Measurements from ENCODE around the gene NAA20. TPM values are rescaled to one million over a fixed set of nuclear protein-coding genes. Genes with fewer than 3 reads are reported as not detected.

NAA20 gene
- total and polyA plus RNA-seq, 2 of the 4 experiments (the other 2 are of a cell fraction), result 35.7 to 58.8 TPM

DNA sequence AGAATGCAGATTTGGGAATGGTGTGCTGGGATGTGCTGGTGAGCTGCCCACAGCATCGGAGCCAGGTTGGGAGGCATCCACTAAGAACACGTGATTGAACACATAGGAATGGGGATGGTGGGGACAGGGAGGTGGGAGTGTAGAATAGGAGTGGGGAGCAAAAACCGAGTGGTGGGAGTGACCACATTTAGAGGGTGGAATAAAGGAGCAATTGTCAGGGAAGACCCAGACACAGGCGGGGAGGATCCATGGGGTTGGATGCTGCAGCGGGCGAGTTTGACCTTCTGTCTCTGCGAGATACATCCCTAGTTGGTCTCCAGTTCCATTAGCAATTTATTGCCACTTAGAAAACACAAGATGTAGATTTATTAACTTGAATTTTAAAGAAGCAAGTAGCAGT, 4.7 kb downstream of the NAA20 start:
- dilution Hi-C loops (cut with HindIII; ENCODE audit: low sequenced_read_pairs, unreplicated experiment), result no loop called here
- no peak overlapping the region for H2BK5ac ChIP-seq (ENCODE audit: low read depth, low read length, poor library complexity, severe bottlenecking)
- DNase-seq, result no peak

More for the DNA sequence above, 4.7 kb downstream of the NAA20 start:
- no peak for ATAC-seq (ENCODE audit: low read depth)
- Histone ChIP-seq H4K91ac (ENCODE audit: insufficient read depth, low read depth, low read length) (no peak overlapping the region), H3K27ac (ENCODE audit: insufficient read depth, low read length) (no peak overlapping the region; the same call in 1 of the 2 replicates), H3K4me2 (ENCODE audit: low read depth, low read length) (no peak overlapping the region; the same call in 1 of the 2 replicates), H3K23ac (ENCODE audit: low read depth, low read length) (peak overlapping the region; percentile 16; the same call in 1 of the 2 replicates), H3K56ac (ENCODE audit: extremely low read depth, insufficient read depth, low read length) (no peak overlapping the region), H2BK120ac (ENCODE audit: low read depth, low read length) (no peak overlapping the region), H3K36me3 (ENCODE audit: control insufficient read depth, insufficient read depth, low read length) (peaks cover 8% of the 10 kb centered on the region), H2BK20ac (ENCODE audit: low read depth, low read length) (no peak overlapping the region), H3K18ac (ENCODE audit: low read depth, low read length) (no peak overlapping the region), H3K9ac (ENCODE audit: low read depth, low read length) (no peak overlapping the region), H3K4me1 (ENCODE audit: control insufficient read depth, insufficient read depth, low read length) (peaks cover 20% of the 10 kb centered on the region), H2BK15ac (ENCODE audit: low read depth, low read length) (no peak overlapping the region), H4K8ac (ENCODE audit: low read depth in 2 of 2, low read length in 2 of 2) (no peak overlapping the region), H2AK9ac (replicated peaks; ENCODE audit: low read depth, low read length, poor library complexity) (no peak overlapping the region), H3K14ac (replicated peaks; ENCODE audit: low read depth, low read length) (no peak overlapping the region), H3K9me1 (ENCODE audit: insufficient read depth, low read length) (peaks cover 19% of the 10 kb centered on the region), H3K4me3 (ENCODE audit: insufficient read depth, low read depth, low read length) (no peak overlapping the region), H3K4ac (ENCODE audit: low read depth, low read length) (no peak overlapping the region), H2AK5ac (ENCODE audit: low read depth, low read length) (no peak overlapping the region), H3K79me1 (ENCODE audit: low read depth in 1 of 2, low read length in 2 of 2) (peaks cover 24 to 75% of the 10 kb centered on the region in 2 experiments), H3K27me3 (ENCODE audit: control insufficient read depth, insufficient read depth, low read length) (no peaks in the 10 kb centered on the region), H3K9me3 (ENCODE audit: control insufficient read depth, insufficient read depth, low read length) (no peaks in the 10 kb centered on the region), H2AFZ (replicated peaks; ENCODE audit: low read length, poor library complexity) (no peak overlapping the region), H4K20me1 (ENCODE audit: insufficient read depth, low read length) (peaks cover 21% of the 10 kb centered on the region), H4K5ac (ENCODE audit: low read depth, low read length) (no peak overlapping the region)
- intact Hi-C loops (cut with micrococcal nuclease) (no loop called here), in situ Hi-C loops (cut with MboI; ENCODE audit: low sequenced_read_pairs) (no loop called here)
- no TSS peak for BruUV-seq (replicated peaks)
- POLR2A ChIA-PET (ENCODE audit: unreplicated experiment), result no interaction called here
- TF ChIP-seq POLR2A (IDR thresholded peaks at IDR 0.05; ENCODE audit: low read depth, low read length), result no peak
- no peak for TF ChIP-seq SMC3 (IDR thresholded peaks at IDR 0.05; ENCODE audit: low read depth, low read length)
- no peak for TF ChIP-seq RAD21 (IDR thresholded peaks at IDR 0.05; ENCODE audit: low read length)
- no peak for TF ChIP-seq MAZ (IDR thresholded peaks at IDR 0.05; ENCODE audit: borderline replicate concordance, low read depth, low read length)
- no peak for TF ChIP-seq CEBPB (IDR thresholded peaks at IDR 0.05; ENCODE audit: low read depth, low read length)
- TF ChIP-seq RCOR1 (IDR thresholded peaks at IDR 0.05; ENCODE audit: insufficient replicate concordance, low read length), result no peak
- TF ChIP-seq MAFK (IDR thresholded peaks at IDR 0.05; ENCODE audit: low read depth, low read length), result no peak
- no peak for TF ChIP-seq FOS (IDR thresholded peaks at IDR 0.05; ENCODE audit: low read depth, low read length)
- no peak for TF ChIP-seq RFX5 (IDR thresholded peaks at IDR 0.05; ENCODE audit: low read depth, low read length)
- 100% methylated on average over 2 of the region's 7 CpGs; no CpG with 5 or more reads in 1 of the 2 experiments for WGBS, 2 experiments (ENCODE audit: extremely low coverage in 2 of 2, insufficient read length in 1 of 2)
- CTCF ChIA-PET, result no interaction called here
